Ascending aorta (tissue), 2 donors: ENCODE measurements around the gene ITPKB. TPM values are rescaled to one million over a fixed set of nuclear protein-coding genes. Genes with fewer than 3 reads are reported as not detected.

ENCODE experiments used
- DNase-seq, 2 donors: peaks; one replicate each; pipeline ENCODE4 v3.0.0-alpha.2; 2019; ENCODE audit warnings: low spot score in 2 of 2
- H3K27ac ChIP-seq, 2 donors: fragments of 200-600 bp; sonication (generic); one replicate each; pipeline ENCODE4 v1.5.1; 2016 to 2017; ENCODE audit warnings: mild to moderate bottlenecking in 1 of 2
- H3K27me3 ChIP-seq: fragments of 200-600 bp; sonication (generic); one replicate; pipeline ENCODE4 v1.5.1; 2017
- H3K36me3 ChIP-seq, 2 donors: fragments of 200-600 bp; sonication (generic); one replicate each; pipeline ENCODE4 v1.5.1; 2016
- H3K4me1 ChIP-seq, 2 donors: fragments of 200-600 bp; sonication (generic); one replicate each; pipeline ENCODE4 v1.5.1; 2016 to 2017; ENCODE audit warnings: mild to moderate bottlenecking in 1 of 2
- H3K4me3 ChIP-seq, 2 donors: fragments of 200-600 bp; sonication (generic); one replicate each; pipeline ENCODE4 v1.5.1; 2016 to 2017; ENCODE audit warnings: mild to moderate bottlenecking in 1 of 2
- H3K9me3 ChIP-seq, 2 donors: fragments of 200-600 bp; sonication (generic); one replicate each; pipeline ENCODE4 v1.5.1; 2016
- intact Hi-C: fragments of 100-400 bp; cut with DNase I; formaldehyde crosslinking; loops from one replicate; pipeline ENCODE4 v1.15.1; 2023
- total RNA-seq: library from RNA; depleted of rRNA; stranded (reverse); fragments of >200 nt; gene quantifications from one replicate; pipeline ENCODE4 v1.1.0, GENCODE V29; 2016
- TF ChIP-seq, protein P1 (sequence below), 3 experiments: fragments of 200-600 bp in 2 of 3; fragments of 450-650 bp in 1 of 3; sonication (generic) in 2 of 3; IDR thresholded peaks; one replicate each; pipeline ENCODE4 v1.5.1; 2016 to 2019; ENCODE audit warnings: antibody characterized with exemption in 3 of 3, mild to moderate bottlenecking in 1 of 3, moderate library complexity in 1 of 3

The ITPKB gene
- total RNA-seq, 1 donor from 2014 or later: 27.5 TPM

DNA sequence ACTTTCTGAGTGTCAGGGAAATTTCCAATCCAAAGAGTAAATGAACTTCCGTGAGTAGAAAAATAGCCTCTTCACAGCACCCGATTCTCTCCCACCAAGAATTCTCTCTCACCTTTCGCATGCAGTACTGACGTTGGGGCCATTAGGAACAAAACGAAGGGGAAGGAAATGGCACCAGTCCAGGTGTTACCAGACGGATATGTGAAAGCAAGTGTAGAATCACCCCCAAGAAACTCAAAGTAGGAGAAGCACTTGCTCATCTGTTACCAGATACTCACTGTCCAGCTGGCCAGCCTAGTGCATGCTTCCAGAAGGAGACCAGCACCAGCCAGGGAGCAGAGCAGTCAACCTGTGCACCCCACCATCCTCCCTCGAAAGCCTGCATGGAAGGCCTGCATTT lies 55.1 kb downstream of the ITPKB start:
- TF ChIP-seq, protein P1, sequence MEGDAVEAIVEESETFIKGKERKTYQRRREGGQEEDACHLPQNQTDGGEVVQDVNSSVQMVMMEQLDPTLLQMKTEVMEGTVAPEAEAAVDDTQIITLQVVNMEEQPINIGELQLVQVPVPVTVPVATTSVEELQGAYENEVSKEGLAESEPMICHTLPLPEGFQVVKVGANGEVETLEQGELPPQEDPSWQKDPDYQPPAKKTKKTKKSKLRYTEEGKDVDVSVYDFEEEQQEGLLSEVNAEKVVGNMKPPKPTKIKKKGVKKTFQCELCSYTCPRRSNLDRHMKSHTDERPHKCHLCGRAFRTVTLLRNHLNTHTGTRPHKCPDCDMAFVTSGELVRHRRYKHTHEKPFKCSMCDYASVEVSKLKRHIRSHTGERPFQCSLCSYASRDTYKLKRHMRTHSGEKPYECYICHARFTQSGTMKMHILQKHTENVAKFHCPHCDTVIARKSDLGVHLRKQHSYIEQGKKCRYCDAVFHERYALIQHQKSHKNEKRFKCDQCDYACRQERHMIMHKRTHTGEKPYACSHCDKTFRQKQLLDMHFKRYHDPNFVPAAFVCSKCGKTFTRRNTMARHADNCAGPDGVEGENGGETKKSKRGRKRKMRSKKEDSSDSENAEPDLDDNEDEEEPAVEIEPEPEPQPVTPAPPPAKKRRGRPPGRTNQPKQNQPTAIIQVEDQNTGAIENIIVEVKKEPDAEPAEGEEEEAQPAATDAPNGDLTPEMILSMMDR (IDR thresholded peaks at IDR 0.05): no peak
- no peaks in the 10 kb centered on the region for H3K36me3 ChIP-seq
- H3K27me3 ChIP-seq: no peaks in the 10 kb centered on the region
- no peak overlapping the region for H3K4me3 ChIP-seq
- no peak overlapping the region for H3K27ac ChIP-seq
- intact Hi-C loops: no loop called here
- peaks cover 5 to 33% of the 10 kb centered on the region in 2 donors for H3K4me1 ChIP-seq
- no peak for DNase-seq
- H3K9me3 ChIP-seq: no peaks in the 10 kb centered on the region

- Histone ChIP-seq H3K27ac (no peak overlapping the region), H3K27me3 (no peaks in the 10 kb centered on the region), H3K36me3 (no peaks in the 10 kb centered on the region), H3K9me3 (no peaks in the 10 kb centered on the region), H3K4me3 (no peak overlapping the region), H3K4me1 (peaks cover 5 to 26% of the 10 kb centered on the region in 2 donors)
- TF ChIP-seq, protein P1 (IDR thresholded peaks at IDR 0.05): no peak
- intact Hi-C loops: no loop called here
- DNase-seq: no peak
Measured at GRCh38 chr1:226682871-226683814, 55.9 kb downstream of the ITPKB start.

- Histone ChIP-seq H3K27ac (peak overlapping the region in 1 of 2 donors; percentile 2), H3K4me1 (peaks cover 7 to 23% of the 10 kb centered on the region in 2 donors), H3K4me3 (no peak overlapping the region), H3K27me3 (no peaks in the 10 kb centered on the region), H3K36me3 (no peaks in the 10 kb centered on the region), H3K9me3 (no peaks in the 10 kb centered on the region)
- intact Hi-C loops: no loop called here
- no peak for DNase-seq
- TF ChIP-seq, protein P1 (IDR thresholded peaks at IDR 0.05): no peak
Measured at GRCh38 chr1:226681652-226682493, 57.2 kb downstream of the ITPKB start.

DNA sequence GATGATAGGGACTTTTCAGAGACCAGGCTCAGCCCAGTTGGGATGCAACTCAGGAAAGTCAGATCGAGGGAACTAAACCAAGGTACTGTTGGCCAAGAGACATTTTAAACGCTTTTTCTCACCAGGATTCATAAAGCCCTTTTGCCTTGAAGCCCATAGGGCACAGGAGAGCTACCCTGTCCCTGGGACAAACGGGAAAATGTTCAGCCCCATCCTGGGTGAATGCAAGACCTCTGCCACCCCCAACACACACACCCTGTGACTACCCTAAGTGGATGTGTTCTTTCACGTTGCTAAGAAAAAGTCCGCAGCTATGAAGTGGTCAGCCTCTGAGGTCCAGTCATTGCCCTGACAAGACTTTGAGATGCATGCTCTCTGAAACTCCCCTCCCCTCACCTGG lies 58.4 kb downstream of the ITPKB start:
- TF ChIP-seq, protein P1 (IDR thresholded peaks at IDR 0.05): no peak
- Histone ChIP-seq H3K36me3 (no peaks in the 10 kb centered on the region), H3K27ac (peak overlapping the region; percentile 85 to 91), H3K4me3 (peak overlapping the region; percentile 25 to 63), H3K27me3 (no peaks in the 10 kb centered on the region), H3K4me1 (peaks cover 13 to 30% of the 10 kb centered on the region in 2 donors), H3K9me3 (no peaks in the 10 kb centered on the region)
- intact Hi-C loops: loop anchor here (1.0 kb wide), 1 partner anchor 23 kb away; no protein-coding TSS in a partner anchor
- no peak for DNase-seq

DNA sequence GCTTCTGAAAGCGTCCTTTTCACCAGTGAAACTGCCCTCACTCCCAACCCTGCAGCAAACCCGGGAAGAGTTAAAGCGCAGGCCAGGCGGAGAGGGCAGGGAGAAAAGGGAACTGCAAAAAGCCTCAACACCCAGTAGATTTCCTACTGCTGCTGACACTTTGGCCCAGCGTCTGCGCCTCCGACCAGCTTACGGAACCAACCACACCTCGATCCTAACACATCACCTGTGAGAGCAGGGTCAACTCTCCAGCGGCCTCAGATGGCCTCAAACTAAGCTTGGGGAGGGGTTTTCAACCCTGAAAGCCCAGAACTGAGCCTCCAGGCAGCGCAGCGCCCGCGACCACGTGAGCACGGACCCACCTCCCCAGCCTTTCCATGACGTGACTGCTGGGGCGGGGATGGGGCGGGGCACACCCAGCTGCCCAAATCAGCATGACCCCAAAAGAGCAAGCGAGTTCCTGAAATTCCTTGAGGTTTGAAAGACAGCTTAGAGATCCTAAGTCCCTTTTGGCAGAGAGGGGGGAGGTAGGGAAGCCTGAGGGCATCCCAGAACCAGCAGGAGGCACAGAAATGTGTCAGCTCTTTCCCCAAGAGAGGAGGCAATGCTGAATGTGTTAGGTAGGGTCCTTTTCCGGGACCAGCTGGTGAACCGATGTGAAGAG lies 59.1 kb downstream of the ITPKB start:
- Histone ChIP-seq H3K27ac (peak overlapping the region; percentile 85 to 91), H3K9me3 (no peaks in the 10 kb centered on the region), H3K4me1 (peaks cover 13 to 34% of the 10 kb centered on the region in 2 donors), H3K4me3 (peak overlapping the region; percentile 25 to 63), H3K36me3 (no peaks in the 10 kb centered on the region), H3K27me3 (no peaks in the 10 kb centered on the region)
- intact Hi-C loops: loop anchor here (1.0 to 5.0 kb wide), 4 partner anchors 15 to 43 kb away; no protein-coding TSS in a partner anchor
- peak in 1 of 2 donors; percentile 95 for DNase-seq
- TF ChIP-seq, protein P1 (IDR thresholded peaks at IDR 0.05): no peak
